H4 (cell line): Measurements from ENCODE around the gene LRP2. TPM values are rescaled to one million over a fixed set of nuclear protein-coding genes. Genes with fewer than 3 reads are reported as not detected.
"Not testable (repeated sequence)": the region's sequence is repeated elsewhere in the genome, so short reads cannot be mapped to it uniquely, and the experiment has no call there.

Source experiments
- DNase-seq: peaks from one replicate; pipeline ENCODE4 v3.0.0-alpha.2; 2015; ENCODE audit warnings: low spot score
- total RNA-seq: library from RNA; depleted of rRNA; stranded (reverse); fragments of >200 nt; shearing (Covaris generic); gene quantifications from 2 replicates; pipeline ENCODE4 v1.2.3, GENCODE V29; 2014

The LRP2 gene
- total RNA-seq, 1 experiment from 2014 or later: 0.10 TPM

GRCh38 chr2:169348321-169349024 is 13.9 kb downstream of the LRP2 start:
- DNase-seq: no peak

GRCh38 chr2:169345486-169346437 is 16.6 kb downstream of the LRP2 start:
- DNase-seq: no peak

DNA sequence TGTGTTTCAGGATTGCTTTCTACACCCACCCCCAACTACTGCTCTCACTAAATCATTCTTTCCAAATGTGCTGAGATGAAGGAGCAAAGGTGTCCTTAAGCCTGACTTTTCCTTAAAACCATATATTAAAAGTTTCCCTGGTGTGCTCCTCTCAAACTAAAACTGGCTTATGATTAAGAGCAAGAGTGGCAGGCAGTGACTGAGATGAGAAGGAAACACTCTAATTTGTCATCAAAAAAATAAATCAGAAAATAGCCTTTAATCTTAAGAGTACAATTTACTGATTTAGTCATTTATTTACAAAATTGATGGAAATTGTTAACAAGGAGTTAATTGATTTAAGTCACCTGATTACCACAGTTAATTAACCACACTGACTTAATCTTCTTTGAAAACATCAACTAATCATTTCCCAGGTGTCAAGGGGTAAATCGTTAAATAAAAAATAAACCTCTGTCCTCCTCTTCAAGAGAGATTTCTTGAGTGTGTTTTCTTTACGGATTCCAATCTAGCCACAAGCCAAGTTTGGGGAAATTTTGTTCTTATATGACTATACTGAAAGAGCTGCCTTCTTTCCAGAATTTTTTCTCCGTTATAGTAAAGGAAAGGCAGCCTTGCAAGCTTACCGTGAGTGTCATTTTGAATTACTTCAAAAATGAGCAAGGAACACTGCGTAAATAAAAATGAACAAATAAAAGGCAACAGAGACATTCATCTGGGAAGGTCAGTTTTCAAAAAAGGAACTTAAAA is 17.4 kb downstream of the LRP2 start:
- no peak for DNase-seq

DNA sequence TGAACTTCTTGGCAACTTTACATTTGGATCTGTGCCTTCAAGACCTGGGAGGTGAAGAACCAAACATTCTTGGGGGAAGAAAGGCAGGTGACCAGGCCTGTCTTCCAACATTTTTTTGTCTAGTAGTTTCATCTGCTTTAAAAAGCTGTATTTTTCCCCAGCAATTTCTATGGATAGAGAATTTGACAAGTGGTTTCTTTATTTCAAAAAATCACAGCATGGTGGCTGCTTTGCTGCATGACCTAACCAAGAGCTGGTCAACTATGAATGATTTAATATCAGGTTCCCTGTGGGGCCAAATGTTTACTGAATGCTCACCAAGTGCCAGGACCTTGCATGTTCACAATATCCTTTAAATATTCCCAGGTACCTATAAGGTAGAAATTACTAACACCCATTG is 19.1 kb downstream of the LRP2 start:
- DNase-seq: no peak

GRCh38 chr2:169339657-169340056 is 22.7 kb downstream of the LRP2 start:
- DNase-seq: no peak

DNA sequence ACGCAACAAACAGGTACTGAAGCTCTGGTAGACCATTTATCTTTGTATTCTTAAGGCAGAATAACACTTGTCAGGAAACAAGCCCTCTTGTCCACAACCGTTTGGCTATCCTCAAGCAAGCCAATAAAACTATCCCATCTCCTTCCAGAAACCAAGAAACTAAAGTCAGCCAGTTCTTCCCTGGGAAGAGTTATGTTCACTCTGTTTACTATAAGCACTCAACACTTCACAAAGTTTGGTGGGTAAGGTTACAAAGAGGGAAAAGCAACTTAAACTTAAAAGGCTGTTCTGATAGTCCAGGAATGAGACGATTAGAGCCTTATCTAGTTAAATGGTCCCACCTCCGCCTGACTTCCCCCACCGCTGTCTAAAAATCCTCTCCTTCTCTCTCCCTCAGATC is 25.6 kb downstream of the LRP2 start:
- DNase-seq: no peak

- DNase-seq: no peak
Measured at GRCh38 chr2:169330555-169331198, 31.7 kb downstream of the LRP2 start.

GRCh38 chr2:169329688-169330554 is 32.4 kb downstream of the LRP2 start:
- DNase-seq: no peak

DNA sequence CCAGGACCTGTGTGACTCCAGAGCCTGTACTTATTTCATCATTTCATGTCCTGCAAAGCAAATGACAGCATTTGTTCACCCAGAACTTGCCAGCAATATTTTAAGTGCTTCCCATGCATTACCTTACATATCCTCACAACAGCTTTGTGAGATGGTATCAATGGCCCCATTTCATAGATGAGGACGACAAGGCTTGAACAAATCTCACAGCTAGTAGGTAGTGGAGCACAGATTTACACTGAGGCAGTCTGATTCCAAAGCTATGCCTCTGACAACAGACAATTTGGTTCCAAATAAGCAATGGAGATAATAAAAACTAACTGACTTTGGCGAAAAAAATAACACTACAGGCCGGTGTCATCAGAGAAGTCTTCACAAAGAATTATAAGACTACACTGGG is 33.5 kb downstream of the LRP2 start:
- DNase-seq: no peak

- DNase-seq: not testable (repeated sequence)
Measured at GRCh38 chr2:169327837-169328236, 34.5 kb downstream of the LRP2 start.

- DNase-seq: not testable (repeated sequence)
Measured at GRCh38 chr2:169325886-169326285, 36.4 kb downstream of the LRP2 start.

DNA sequence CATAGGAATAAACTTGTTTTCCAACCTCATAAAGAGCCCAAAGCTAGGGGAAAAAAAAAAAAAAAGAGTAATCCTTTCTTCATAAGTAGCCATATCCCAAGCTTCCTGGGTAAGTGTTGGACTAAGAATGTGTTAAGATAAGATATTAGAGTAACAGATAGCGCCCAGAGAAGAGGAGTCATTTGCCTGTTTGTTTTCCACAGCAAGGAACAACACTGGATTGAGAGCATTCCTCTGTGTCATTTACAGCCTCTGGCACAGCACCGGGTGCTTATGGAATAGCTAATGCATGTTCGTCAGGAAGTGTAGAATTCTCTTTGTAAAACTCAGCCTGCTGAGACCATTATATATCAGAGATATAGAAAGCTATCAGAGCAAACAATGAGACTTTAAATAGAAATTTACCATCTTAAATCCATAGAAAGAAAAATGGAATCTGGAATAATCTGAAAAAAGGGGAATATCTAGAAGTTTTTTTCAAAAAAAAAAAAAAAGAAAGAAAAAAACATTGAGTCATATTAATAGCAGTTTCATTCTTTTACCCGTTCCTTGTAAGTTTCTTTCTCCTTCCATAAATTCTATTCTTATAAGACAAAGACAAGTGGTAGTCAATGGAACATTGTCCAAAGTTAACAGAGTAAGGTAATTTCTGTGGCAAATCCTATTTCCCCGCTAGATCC is 37.6 kb downstream of the LRP2 start:
- DNase-seq: no peak

DNA sequence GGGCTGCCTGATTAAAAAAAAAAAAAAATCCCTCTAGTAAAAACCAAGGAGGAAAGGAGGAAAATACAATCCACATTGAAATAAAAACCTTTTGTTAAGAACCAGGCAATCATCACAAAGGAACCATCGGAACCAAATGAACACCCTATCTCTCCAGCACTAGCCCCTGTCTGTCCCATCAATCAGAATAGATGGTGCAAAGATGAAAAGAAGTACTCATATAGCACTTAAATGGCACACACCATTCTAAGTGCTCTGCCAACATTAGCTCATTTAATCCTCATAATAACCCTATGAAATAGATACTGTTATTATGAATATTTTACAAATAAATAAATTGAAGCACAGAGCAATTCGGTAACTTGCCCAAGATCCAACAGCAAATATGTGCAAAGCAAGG is 38.5 kb downstream of the LRP2 start:
- no peak for DNase-seq

GRCh38 chr2:169320561-169320960 is 41.8 kb downstream of the LRP2 start:
- no peak for DNase-seq

DNA sequence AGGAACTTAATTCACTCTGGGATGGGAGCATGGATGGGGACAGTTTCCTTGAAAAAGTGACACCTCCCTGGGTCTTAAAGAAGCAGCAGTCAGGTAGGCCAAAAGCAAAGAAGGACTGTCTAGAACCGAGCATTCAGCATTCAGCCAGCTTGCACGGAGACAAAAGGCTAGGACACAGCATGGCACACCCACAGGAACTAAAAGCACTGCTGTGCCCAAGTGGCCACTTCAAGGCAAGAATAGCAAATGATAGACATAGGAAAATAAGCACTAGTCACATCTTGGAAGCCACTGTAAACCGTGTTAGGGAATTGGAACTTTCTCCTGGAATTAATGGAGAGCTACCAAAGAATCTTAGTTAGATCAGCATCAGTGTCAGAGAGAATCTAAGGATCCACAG is 47.0 kb downstream of the LRP2 start:
- no peak for DNase-seq

- not testable (repeated sequence) for DNase-seq
Measured at GRCh38 chr2:169308349-169308748, 54.0 kb downstream of the LRP2 start.

DNA sequence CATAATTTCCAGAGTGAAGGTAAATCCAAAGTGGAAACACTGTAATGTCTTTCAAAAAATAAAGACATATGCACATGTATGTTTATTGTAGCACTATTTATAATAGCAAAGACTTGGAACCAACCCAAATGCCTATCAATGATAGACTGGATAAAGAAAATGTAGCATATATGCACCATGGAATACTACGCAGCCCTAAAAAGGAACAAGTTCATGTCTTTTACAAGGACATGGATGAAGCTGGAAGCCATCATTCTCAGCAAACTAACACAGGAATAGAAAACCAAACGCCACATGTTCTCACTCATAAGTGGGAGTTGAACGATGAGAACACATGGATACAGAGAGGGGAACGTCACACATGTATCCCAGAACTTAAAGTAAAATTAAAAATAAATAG is 57.6 kb downstream of the LRP2 start:
- DNase-seq: not testable (repeated sequence)

DNA sequence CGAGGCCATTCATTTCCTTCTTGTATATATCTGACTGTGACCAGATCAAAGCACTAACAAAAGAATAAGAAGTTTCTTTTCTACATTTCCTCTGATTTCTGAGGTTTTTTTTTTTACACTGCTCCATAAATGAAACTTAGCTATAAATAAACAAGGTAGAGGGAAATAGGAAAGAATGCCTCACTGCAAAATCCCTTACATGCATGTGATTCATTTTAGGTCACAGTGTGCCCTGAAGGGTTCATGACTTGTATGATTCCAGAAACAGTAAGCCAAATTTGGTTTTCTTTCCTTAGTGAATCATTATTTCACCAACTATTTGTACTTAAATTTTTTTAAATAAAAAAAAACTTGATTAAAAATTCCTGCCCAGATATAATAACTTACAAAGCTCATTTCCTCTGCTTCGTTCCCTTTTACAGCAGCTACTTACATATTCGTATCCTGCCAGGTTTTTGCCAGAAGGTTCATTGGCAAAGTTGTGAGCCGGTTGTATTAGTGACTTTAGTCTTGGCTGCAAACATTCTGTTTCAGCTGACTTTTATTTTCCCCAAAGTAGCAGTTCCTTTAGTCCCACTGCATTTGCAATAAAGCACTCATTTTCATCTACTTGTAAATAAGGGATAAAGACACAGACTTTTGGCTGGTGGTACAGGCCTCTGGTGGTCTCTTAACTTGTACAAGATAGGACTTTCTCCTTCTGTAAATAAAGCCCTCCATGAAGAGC is 58.6 kb downstream of the LRP2 start:
- no peak for DNase-seq

DNA sequence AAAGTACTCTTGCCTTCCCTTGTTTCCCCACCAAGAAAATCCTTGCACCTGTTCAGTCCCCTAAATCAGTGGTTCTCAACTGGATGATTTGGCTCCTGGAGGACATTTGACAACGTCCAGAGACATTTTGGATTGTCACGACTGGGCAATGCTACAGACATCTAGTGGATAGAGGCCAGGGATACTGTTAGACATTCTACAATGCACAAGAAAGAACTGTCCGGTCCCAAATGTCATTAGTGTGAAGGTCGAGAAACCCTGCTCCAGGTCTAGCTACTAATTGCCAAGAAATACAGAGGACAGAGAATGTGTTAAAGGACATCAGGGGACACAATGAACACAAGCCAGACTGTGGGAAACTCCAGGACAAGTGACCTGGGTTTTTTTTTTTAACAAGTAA is 60.0 kb downstream of the LRP2 start:
- DNase-seq: no peak
